MM.1S (cell line): ENCODE measurements around the gene CD300A.

ENCODE experiments used
- DNase-seq: peaks from one replicate; pipeline ENCODE4 v3.0.0-alpha.2; 2015
- H2AFZ ChIP-seq: fragments of 300-600 bp; sonication (generic); 2 replicates; pipeline ENCODE4 v1.6.0; 2016; ENCODE audit warnings: antibody characterized with exemption, low read length
- H3F3A ChIP-seq: fragments of 300-600 bp; sonication (generic); 2 replicates; pipeline ENCODE4 v1.6.1; 2016; ENCODE audit warnings: mild to moderate bottlenecking, antibody characterized with exemption, low read length, moderate library complexity, mixed read lengths; ENCODE audit not compliant: insufficient read depth
- H3K27ac ChIP-seq: fragments of 300-600 bp; sonication (generic); 2 replicates; pipeline ENCODE4 v1.5.1; 2016; ENCODE audit warnings: mild to moderate bottlenecking, low read length
- H3K27me3 ChIP-seq: fragments of 300-600 bp; sonication (generic); replicated peaks from 2 replicates; pipeline ENCODE4 v1.6.0; 2016; ENCODE audit warnings: low read length; ENCODE audit not compliant: insufficient read depth
- H3K36me3 ChIP-seq: fragments of 300-600 bp; sonication (generic); replicated peaks from 2 replicates; pipeline ENCODE4 v1.6.1; 2016; ENCODE audit warnings: mild to moderate bottlenecking, low read length, mixed read lengths; ENCODE audit not compliant: insufficient read depth
- H3K4me1 ChIP-seq: fragments of 300-600 bp; sonication (generic); 2 replicates; pipeline ENCODE4 v1.6.1; 2016; ENCODE audit warnings: low read length, mixed read lengths
- H3K4me2 ChIP-seq: fragments of 300-600 bp; sonication (generic); 2 replicates; pipeline ENCODE4 v1.6.0; 2016; ENCODE audit warnings: low read depth, low read length
- H3K4me3 ChIP-seq: fragments of 300-600 bp; sonication (generic); 2 replicates; pipeline ENCODE4 v1.5.1; 2016; ENCODE audit warnings: low read length, mixed read lengths
- H3K79me2 ChIP-seq: fragments of 300-600 bp; sonication (generic); 2 replicates; pipeline ENCODE4 v1.6.1; 2016; ENCODE audit warnings: mixed run types, low read length, mixed read lengths
- H3K9ac ChIP-seq: fragments of 300-600 bp; sonication (generic); 2 replicates; pipeline ENCODE4 v1.6.1; 2016; ENCODE audit warnings: low read length, mixed read lengths
- H3K9me2 ChIP-seq: fragments of 300-600 bp; sonication (generic); replicated peaks from 2 replicates; pipeline ENCODE4 v1.6.1; 2016; ENCODE audit warnings: mild to moderate bottlenecking, low read length, mixed read lengths; ENCODE audit not compliant: insufficient read depth
- H3K9me3 ChIP-seq: fragments of 300-600 bp; sonication (generic); replicated peaks from 2 replicates; pipeline ENCODE4 v1.6.1; 2016; ENCODE audit warnings: mild to moderate bottlenecking, low read length, mixed read lengths; ENCODE audit not compliant: insufficient read depth
- H4K20me1 ChIP-seq: fragments of 300-600 bp; sonication (generic); 2 replicates; pipeline ENCODE4 v1.6.1; 2016; ENCODE audit warnings: mild to moderate bottlenecking, low read length, moderate library complexity, mixed read lengths; ENCODE audit not compliant: insufficient read depth
- EZH2 ChIP-seq: fragments of 300-600 bp; sonication (generic); optimal IDR thresholded peaks from 2 replicates; pipeline ENCODE3; 2017; ENCODE audit warnings: low read depth, mild to moderate bottlenecking, antibody characterized with exemption, low read length, mixed read lengths
- EZH2phosphoT487 ChIP-seq: fragments of 300-600 bp; sonication (generic); IDR thresholded peaks from 2 replicates; pipeline ENCODE4 v1.6.1; 2018; ENCODE audit warnings: antibody characterized with exemption, low read length
- TF ChIP-seq, protein P1 (sequence below): fragments of 300-600 bp; sonication (generic); IDR thresholded peaks from 2 replicates; pipeline ENCODE4 v1.5.1; 2016; ENCODE audit warnings: antibody characterized with exemption, low read length, mixed read lengths

CD300A gene

DNA sequence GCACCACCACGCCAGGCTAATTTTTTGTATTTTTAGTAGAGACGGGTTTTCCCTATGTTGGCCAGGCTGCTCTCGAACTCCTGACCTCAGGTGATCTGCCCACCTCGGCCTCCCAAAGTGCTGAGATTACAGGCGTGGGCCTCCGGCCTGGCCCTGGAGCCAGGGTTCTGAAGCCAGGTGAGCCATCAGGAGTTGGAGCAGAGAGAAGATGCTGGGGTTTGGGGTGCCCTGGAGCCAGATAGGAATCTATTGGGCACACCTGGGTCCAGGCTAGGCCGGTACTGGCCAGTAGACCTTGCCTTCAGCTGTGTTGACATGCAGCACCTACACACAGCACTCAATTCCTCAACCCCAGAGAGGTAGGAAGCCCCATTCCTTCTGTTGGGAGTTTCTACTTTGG lies 5.4 kb upstream of the CD300A start:
- TF ChIP-seq EZH2phosphoT487 (no peak), EZH2 (no peak)
- TF ChIP-seq, protein P1, sequence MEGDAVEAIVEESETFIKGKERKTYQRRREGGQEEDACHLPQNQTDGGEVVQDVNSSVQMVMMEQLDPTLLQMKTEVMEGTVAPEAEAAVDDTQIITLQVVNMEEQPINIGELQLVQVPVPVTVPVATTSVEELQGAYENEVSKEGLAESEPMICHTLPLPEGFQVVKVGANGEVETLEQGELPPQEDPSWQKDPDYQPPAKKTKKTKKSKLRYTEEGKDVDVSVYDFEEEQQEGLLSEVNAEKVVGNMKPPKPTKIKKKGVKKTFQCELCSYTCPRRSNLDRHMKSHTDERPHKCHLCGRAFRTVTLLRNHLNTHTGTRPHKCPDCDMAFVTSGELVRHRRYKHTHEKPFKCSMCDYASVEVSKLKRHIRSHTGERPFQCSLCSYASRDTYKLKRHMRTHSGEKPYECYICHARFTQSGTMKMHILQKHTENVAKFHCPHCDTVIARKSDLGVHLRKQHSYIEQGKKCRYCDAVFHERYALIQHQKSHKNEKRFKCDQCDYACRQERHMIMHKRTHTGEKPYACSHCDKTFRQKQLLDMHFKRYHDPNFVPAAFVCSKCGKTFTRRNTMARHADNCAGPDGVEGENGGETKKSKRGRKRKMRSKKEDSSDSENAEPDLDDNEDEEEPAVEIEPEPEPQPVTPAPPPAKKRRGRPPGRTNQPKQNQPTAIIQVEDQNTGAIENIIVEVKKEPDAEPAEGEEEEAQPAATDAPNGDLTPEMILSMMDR = no peak
- H2AFZ ChIP-seq = no peak overlapping the region
- H3K4me2 ChIP-seq = no peak overlapping the region
- no peak overlapping the region for H3K27ac ChIP-seq
- no peaks in the 10 kb centered on the region for H4K20me1 ChIP-seq
- peaks cover 11% of the 10 kb centered on the region; the same call in 1 of the 2 replicates for H3F3A ChIP-seq
- no peaks in the 10 kb centered on the region for H3K36me3 ChIP-seq
- H3K4me3 ChIP-seq = no peak overlapping the region
- no peaks in the 10 kb centered on the region for H3K9me2 ChIP-seq
- peaks cover 35% of the 10 kb centered on the region for H3K4me1 ChIP-seq
- H3K27me3 ChIP-seq = peaks cover 3% of the 10 kb centered on the region; the same call in 1 of the 2 replicates
- H3K9me3 ChIP-seq = no peaks in the 10 kb centered on the region
- no peak overlapping the region for H3K9ac ChIP-seq
- no peaks in the 10 kb centered on the region for H3K79me2 ChIP-seq
- no peak for DNase-seq

DNA sequence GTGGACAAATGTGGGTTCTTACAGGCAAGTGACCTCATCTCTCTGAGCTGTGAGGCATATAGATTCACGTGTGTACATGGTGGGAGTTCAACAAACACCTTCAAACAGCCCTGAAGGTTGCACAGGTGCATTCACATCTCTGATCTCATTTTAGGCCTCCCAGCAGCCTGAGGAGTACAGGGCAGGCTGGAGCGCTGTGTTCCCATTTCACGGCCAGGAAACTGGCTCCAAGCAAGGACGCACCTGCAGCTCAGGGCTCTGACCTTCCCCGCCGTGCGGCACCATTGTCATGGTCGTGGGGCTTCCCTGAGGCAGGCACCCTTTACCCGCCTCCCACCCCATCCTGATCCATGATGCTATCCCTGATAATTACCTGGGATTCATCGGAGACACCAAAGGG lies 4.8 kb upstream of the CD300A start:
- Histone ChIP-seq H3K9me3 (no peaks in the 10 kb centered on the region), H3K4me2 (no peak overlapping the region), H3K36me3 (no peaks in the 10 kb centered on the region), H2AFZ (no peak overlapping the region), H3K4me1 (peaks cover 37% of the 10 kb centered on the region), H3K27ac (no peak overlapping the region), H3K27me3 (peaks cover 3% of the 10 kb centered on the region; the same call in 1 of the 2 replicates), H3F3A (peaks cover 11% of the 10 kb centered on the region; the same call in 1 of the 2 replicates), H3K4me3 (no peak overlapping the region), H3K9ac (no peak overlapping the region), H3K79me2 (0 out of 2 replicates have a peak, but pooled peaks cover under 1% of the 10 kb centered on the region), H4K20me1 (no peaks in the 10 kb centered on the region), H3K9me2 (no peaks in the 10 kb centered on the region)
- no peak for TF ChIP-seq EZH2phosphoT487
- TF ChIP-seq, protein P1 = no peak
- TF ChIP-seq EZH2 = no peak
- DNase-seq = no peak

DNA sequence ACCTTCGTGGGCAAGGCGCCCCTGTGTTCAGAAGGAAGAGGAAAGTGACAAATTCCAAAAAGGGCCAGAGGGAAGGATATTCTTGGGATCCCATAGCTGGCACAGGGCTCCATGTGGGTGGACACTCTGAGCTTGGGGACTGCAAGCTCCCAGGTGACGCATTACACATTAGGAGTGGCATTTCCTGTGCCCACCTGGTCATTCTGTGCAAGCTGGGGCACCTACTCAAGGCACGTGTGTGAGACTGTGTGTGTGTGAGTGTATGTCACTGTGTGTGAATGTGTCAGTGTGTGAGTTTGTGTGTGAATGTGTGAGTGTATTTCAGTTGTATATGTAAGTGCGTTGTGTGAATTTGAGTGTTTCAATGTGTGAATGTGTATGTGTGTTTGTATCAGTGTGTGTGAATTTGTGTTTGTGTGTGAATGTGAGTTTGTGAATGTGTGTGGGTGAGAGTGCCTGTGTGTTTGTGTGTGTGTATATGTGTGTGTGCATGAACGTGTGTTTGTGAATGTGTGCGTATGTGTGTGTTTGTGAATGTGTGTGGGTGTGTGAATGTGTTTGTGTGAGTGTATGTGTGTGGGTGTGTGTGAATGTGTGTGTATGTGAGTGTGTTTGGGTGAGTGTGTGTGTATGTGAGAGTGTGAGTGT lies 1.6 kb upstream of the CD300A start:
- Histone ChIP-seq H3K27me3 (0 out of 2 replicates have a peak, but pooled peaks cover 3% of the 10 kb centered on the region), H3K9ac (no peak overlapping the region), H3K4me3 (no peak overlapping the region), H2AFZ (no peak overlapping the region), H3K36me3 (no peaks in the 10 kb centered on the region), H3K9me3 (no peaks in the 10 kb centered on the region), H3K79me2 (peaks cover 16% of the 10 kb centered on the region), H3K9me2 (no peaks in the 10 kb centered on the region), H3K4me2 (no peak overlapping the region), H3K4me1 (peaks cover 37% of the 10 kb centered on the region), H3F3A (peaks cover 18% of the 10 kb centered on the region), H4K20me1 (no peaks in the 10 kb centered on the region), H3K27ac (no peak overlapping the region)
- no peak for TF ChIP-seq EZH2
- TF ChIP-seq, protein P1 = no peak
- TF ChIP-seq EZH2phosphoT487 = no peak
- DNase-seq = no peak
